ENCODE results near the gene ABCC2.

GRCh38 chr10:99784016-99784726 is 1.7 kb downstream of the ABCC2 start:
- TF ChIP-seq MAZ (IDR thresholded peaks at IDR 0.05; ENCODE audit: borderline replicate concordance, low read depth, low read length) (no peak), SMC3 (IDR thresholded peaks at IDR 0.05; ENCODE audit: low read depth, low read length) (no peak), POLR2A (IDR thresholded peaks at IDR 0.05; ENCODE audit: low read depth, low read length) (no peak), USF2 (IDR thresholded peaks at IDR 0.05; ENCODE audit: low read depth, low read length) (no peak), RAD21 (IDR thresholded peaks at IDR 0.05; ENCODE audit: low read length) (peak; percentile 16; the same call in 1 of the 2 replicates), CTCF (conservative IDR thresholded peaks at IDR 0.05; ENCODE audit: low read depth, low read length) (no peak), ELK1 (IDR thresholded peaks at IDR 0.05; ENCODE audit: borderline replicate concordance, low read depth, low read length) (no peak), FOS (IDR thresholded peaks at IDR 0.05; ENCODE audit: low read depth, low read length) (peak; percentile 51; the same call in 1 of the 2 replicates), BHLHE40 (IDR thresholded peaks at IDR 0.05; ENCODE audit: low read depth, low read length) (no peak), MAFK (IDR thresholded peaks at IDR 0.05; ENCODE audit: low read depth, low read length) (peak; percentile 52), RCOR1 (IDR thresholded peaks at IDR 0.05; ENCODE audit: insufficient replicate concordance, low read length) (no peak), CHD1 (IDR thresholded peaks at IDR 0.05; ENCODE audit: low read depth, low read length) (no peak)

All from IMR-90 (cell line).